ENCODE data around the gene SGIP1.
A peak's percentile ranks its signal among the peaks of the same experiment; 100 is the strongest.

Gene SGIP1

GRCh38 chr1:66654643-66655042 lies 120.7 kb downstream of the SGIP1 start:
- intact Hi-C loops (cut with DNase I): loop anchor here (10.0 kb wide), 1 partner anchor 100 kb away; no protein-coding TSS in a partner anchor
- peak in 1 of 10 donors; percentile 60 for DNase-seq

GRCh38 chr1:66671455-66671854 lies 137.5 kb downstream of the SGIP1 start:
- intact Hi-C loops (cut with DNase I): no loop called here
- no peak for DNase-seq

GRCh38 chr1:66676613-66677298 lies 142.8 kb downstream of the SGIP1 start:
- DNase-seq: no peak
- intact Hi-C loops (cut with DNase I): no loop called here

- DNase-seq: no peak
- intact Hi-C loops (cut with DNase I): no loop called here
Measured at GRCh38 chr1:66678146-66678545, 144.2 kb downstream of the SGIP1 start.

- DNase-seq: no peak
- intact Hi-C loops (cut with DNase I): no loop called here
Measured at GRCh38 chr1:66679140-66679539, 145.2 kb downstream of the SGIP1 start.

- intact Hi-C loops (cut with DNase I): no loop called here
- DNase-seq: no peak
Measured at GRCh38 chr1:66681686-66682085, 147.7 kb downstream of the SGIP1 start.

GRCh38 chr1:66682106-66682505 lies 148.2 kb downstream of the SGIP1 start:
- no peak for DNase-seq
- intact Hi-C loops (cut with DNase I): no loop called here

- no peak for DNase-seq
- intact Hi-C loops (cut with DNase I): no loop called here
Measured at GRCh38 chr1:66684353-66684752, 150.4 kb downstream of the SGIP1 start.

GRCh38 chr1:66685265-66685664 lies 151.3 kb downstream of the SGIP1 start:
- intact Hi-C loops (cut with DNase I): no loop called here
- no peak for DNase-seq

- intact Hi-C loops (cut with DNase I): no loop called here
- no peak for DNase-seq
Measured at GRCh38 chr1:66685670-66686069, 151.7 kb downstream of the SGIP1 start.

- no peak for DNase-seq
- intact Hi-C loops (cut with DNase I): no loop called here
Measured at GRCh38 chr1:66686406-66686805, 152.5 kb downstream of the SGIP1 start.

GRCh38 chr1:66687358-66687757 lies 153.4 kb downstream of the SGIP1 start:
- DNase-seq: no peak
- intact Hi-C loops (cut with DNase I): no loop called here

- intact Hi-C loops (cut with DNase I): no loop called here
- DNase-seq: no peak
Measured at GRCh38 chr1:66690666-66691381, 156.9 kb downstream of the SGIP1 start.

- intact Hi-C loops (cut with DNase I): no loop called here
- DNase-seq: no peak
Measured at GRCh38 chr1:66692681-66693080, 158.7 kb downstream of the SGIP1 start.

- DNase-seq: no peak
- intact Hi-C loops (cut with DNase I): no loop called here
Measured at GRCh38 chr1:66693856-66694255, 159.9 kb downstream of the SGIP1 start.

GRCh38 chr1:66695116-66695515 lies 161.2 kb downstream of the SGIP1 start:
- intact Hi-C loops (cut with DNase I): no loop called here
- DNase-seq: no peak

GRCh38 chr1:66696771-66697170 lies 162.8 kb downstream of the SGIP1 start:
- no peak for DNase-seq
- intact Hi-C loops (cut with DNase I): no loop called here

- intact Hi-C loops (cut with DNase I): no loop called here
- DNase-seq: no peak
Measured at GRCh38 chr1:66699213-66699612, 165.3 kb downstream of the SGIP1 start.

GRCh38 chr1:66704177-66704875 lies 170.4 kb downstream of the SGIP1 start:
- no peak for DNase-seq
- intact Hi-C loops (cut with DNase I): no loop called here

- DNase-seq: no peak
Measured at GRCh38 chr1:66705110-66705509, 171.2 kb downstream of the SGIP1 start.

GRCh38 chr1:66711420-66711819 lies 177.5 kb downstream of the SGIP1 start:
- intact Hi-C loops (cut with DNase I): no loop called here

More at GRCh38 chr1:66705110-66705509, 171.2 kb downstream of the SGIP1 start:
- intact Hi-C loops (cut with DNase I): no loop called here

GRCh38 chr1:66712839-66713238 lies 178.9 kb downstream of the SGIP1 start:
- intact Hi-C loops (cut with DNase I): no loop called here
- DNase-seq: no peak

More at GRCh38 chr1:66711420-66711819, 177.5 kb downstream of the SGIP1 start:
- DNase-seq: no peak
